HepG2 (cell line): ENCODE data around the gene VARS1. TPM values are rescaled to one million over a fixed set of nuclear protein-coding genes. Genes with fewer than 3 reads are reported as not detected.

Experiments used
- ATAC-seq: fragments of 200-7000 bp; cut with Tn5 transposase; 3 replicates; pipeline ENCODE4 v1.9.1; 2020; ENCODE audit warnings: mild to moderate bottlenecking, moderate library complexity
- BruUV-seq: library from RNA; stranded (reverse); fragments of 400-500 nt; replicated peaks from 2 replicates; lab custom pipeline; 2021; lab: Mats Ljungman, UMichigan
- CTCF ChIA-PET: fragments of 300-600 bp; formaldehyde crosslinking; extraction: SDS; loops from one replicate; lab custom pipeline; 2021; ENCODE audit warnings: low total read pairs, inconsistent platforms, low intra/inter-chr PET ratio; lab: Yijun Ruan, JAX
- POLR2A ChIA-PET: fragments of 350-600 bp; sonication (Branson Sonifier 250); formaldehyde crosslinking; loops from one replicate; lab custom pipeline; 2020; ENCODE audit warnings: antibody characterized with exemption, inconsistent platforms; lab: Yijun Ruan, JAX
- DNase-seq: peaks from one replicate; pipeline ENCODE4 v3.0.0-alpha.2; 2015; ENCODE audit warnings: low spot score
- FAIRE-seq: peaks from 3 replicates; lab custom pipeline; 2011; peaks lifted over from hg19 to GRCh38; lab: Jason Lieb, UNC
- H2AFZ ChIP-seq: one replicate; pipeline ENCODE4 v1.6.1; 2011; ENCODE audit warnings: low read length, inconsistent platforms
- H3K27ac ChIP-seq: fragments of 300-600 bp; 3 replicates; pipeline ENCODE4 v1.8.0; 2011; ENCODE audit warnings: mixed run types, mild to moderate bottlenecking, mixed read lengths, low read length, inconsistent platforms; ENCODE audit not compliant: insufficient read depth; ENCODE audit errors: extremely low read length
- H3K27me3 ChIP-seq, 2 experiments: fragments of 200-600 bp in 1 of 2; 2 replicates in 1 of 2; 3 replicates in 1 of 2; pipeline versions ENCODE4 v1.6.0 to v1.8.0; 2011; ENCODE audit warnings: low read length in 2 of 2, mild to moderate bottlenecking in 2 of 2, moderate library complexity in 2 of 2, inconsistent platforms in 1 of 2; ENCODE audit not compliant: insufficient read depth in 2 of 2, control insufficient read depth in 1 of 2
- H3K36me3 ChIP-seq, 2 experiments: fragments of 200-600 bp in 1 of 2; replicated peaks in 1 of 2; 2 replicates in 1 of 2; 3 replicates in 1 of 2; pipeline versions ENCODE4 v1.5.1 to v1.8.0; 2011; ENCODE audit warnings: low read length in 2 of 2, inconsistent platforms in 1 of 2; ENCODE audit not compliant: insufficient read depth in 2 of 2, control insufficient read depth in 1 of 2
- H3K4me1 ChIP-seq: 2 replicates; pipeline ENCODE4 v1.5.1; 2012; ENCODE audit warnings: low read length, inconsistent platforms; ENCODE audit not compliant: insufficient read depth
- H3K4me2 ChIP-seq: 2 replicates; pipeline ENCODE4 v1.6.0; 2011; ENCODE audit warnings: low read depth, low read length, inconsistent platforms
- H3K4me3 ChIP-seq, 3 experiments: fragments of 200-600 bp in 1 of 3; sonication (generic), shearing (Covaris generic) in 1 of 3; replicated peaks in 1 of 3; 2 replicates each; pipeline ENCODE4 v1.5.1; 2011 to 2016; ENCODE audit warnings: low read length in 3 of 3, inconsistent platforms in 2 of 3, low read depth in 2 of 3, mild to moderate bottlenecking in 2 of 3, control low read depth in 1 of 3, mixed read lengths in 1 of 3; ENCODE audit not compliant: insufficient read depth in 1 of 3
- H3K79me2 ChIP-seq: one replicate; pipeline ENCODE4 v1.6.1; 2011; ENCODE audit warnings: low read length, inconsistent platforms; ENCODE audit not compliant: insufficient read depth
- H3K9ac ChIP-seq: 2 replicates; pipeline ENCODE4 v1.6.0; 2011; ENCODE audit warnings: mild to moderate bottlenecking, low read depth, low read length, inconsistent platforms; ENCODE audit not compliant: insufficient read depth
- H3K9me3 ChIP-seq: 2 replicates; pipeline ENCODE4 v1.5.1; 2012; ENCODE audit warnings: mild to moderate bottlenecking, low read length
- H4K20me1 ChIP-seq: 2 replicates; pipeline ENCODE4 v1.6.0; 2011; ENCODE audit warnings: inconsistent platforms, mild to moderate bottlenecking, low read length, moderate library complexity; ENCODE audit not compliant: insufficient read depth
- DNMT3B ChIP-seq: conservative IDR thresholded peaks from 2 replicates; pipeline ENCODE4 v1.6.1; 2016; ENCODE audit warnings: missing biosample characterization, control low read depth
- FIP1L1 ChIP-seq: fragments of 200-400 bp; formaldehyde crosslinking; IDR thresholded peaks from 2 replicates; pipeline ENCODE4 v1.6.1; 2018; ENCODE audit warnings: low read depth, mild to moderate bottlenecking, low read length, moderate library complexity, borderline replicate concordance; ENCODE audit not compliant: insufficient read depth
- GABPB1 ChIP-seq: IDR thresholded peaks from 2 replicates; pipeline ENCODE4 v1.6.1; 2016; ENCODE audit warnings: mild to moderate bottlenecking, missing genetic modification reagents, moderate library complexity, missing compliant biosample characterization
- GZF1 ChIP-seq: sonication (generic); formaldehyde crosslinking; IDR thresholded peaks from 2 replicates; pipeline ENCODE4 v1.5.1; 2020; ENCODE audit warnings: mild to moderate bottlenecking, missing genetic modification reagents
- HDAC1 ChIP-seq: sonication (generic); formaldehyde crosslinking; IDR thresholded peaks from 2 replicates; pipeline ENCODE4 v1.5.1; 2020; ENCODE audit warnings: mild to moderate bottlenecking, missing genetic modification reagents
- KDM3A ChIP-seq: IDR thresholded peaks from 2 replicates; pipeline ENCODE4 v1.6.1; 2018; ENCODE audit warnings: low read depth, missing compliant biosample characterization
- NFYC ChIP-seq: IDR thresholded peaks from 2 replicates; pipeline ENCODE4 v1.6.1; 2016; ENCODE audit warnings: missing genetic modification reagents, missing compliant biosample characterization
- PAF1 ChIP-seq: IDR thresholded peaks from 2 replicates; pipeline ENCODE4 v1.6.1; 2016; ENCODE audit warnings: missing genetic modification reagents, missing compliant biosample characterization
- PITX1 ChIP-seq: sonication (generic); formaldehyde crosslinking; IDR thresholded peaks from 2 replicates; pipeline ENCODE4 v1.5.1; 2020; ENCODE audit warnings: mild to moderate bottlenecking, missing genetic modification reagents
- RAD21 ChIP-seq: fragments of 450-650 bp; formaldehyde crosslinking; IDR thresholded peaks from 2 replicates; pipeline ENCODE4 v1.5.0; 2020; ENCODE audit warnings: mild to moderate bottlenecking
- SIN3B ChIP-seq: fragments of 150-350 bp; IDR thresholded peaks from 2 replicates; pipeline ENCODE4 v1.6.1; 2014; ENCODE audit warnings: low read length
- ZNF230 ChIP-seq: sonication (generic); formaldehyde crosslinking; IDR thresholded peaks from 2 replicates; pipeline ENCODE4 v1.4.0; 2020; ENCODE audit warnings: mild to moderate bottlenecking, missing genetic modification reagents
- ZNF564 ChIP-seq: sonication (generic); formaldehyde crosslinking; IDR thresholded peaks from 2 replicates; pipeline ENCODE4 v1.8.1; 2023; ENCODE audit warnings: mild to moderate bottlenecking, missing genetic modification reagents
- ZNF572 ChIP-seq: sonication (generic); formaldehyde crosslinking; IDR thresholded peaks from 2 replicates; pipeline ENCODE4 v1.5.1; 2020; ENCODE audit warnings: mild to moderate bottlenecking, missing genetic modification reagents
- ZNF678 ChIP-seq: sonication (generic); formaldehyde crosslinking; IDR thresholded peaks from 2 replicates; pipeline ENCODE4 v1.4.0; 2020; ENCODE audit warnings: mild to moderate bottlenecking, missing genetic modification reagents
- ZNF749 ChIP-seq: sonication (generic); formaldehyde crosslinking; IDR thresholded peaks from 2 replicates; pipeline ENCODE4 v1.8.0; 2022; ENCODE audit warnings: mild to moderate bottlenecking, missing genetic modification reagents, moderate library complexity, borderline replicate concordance
- ZNF788 ChIP-seq: sonication (generic); formaldehyde crosslinking; IDR thresholded peaks from 2 replicates; pipeline ENCODE4 v1.5.0; 2020; ENCODE audit warnings: mild to moderate bottlenecking, missing genetic modification reagents, borderline replicate concordance
- WGBS: methylation state at CpG from one replicate; pipeline ENCODE4 v1.1.6; 2017; ENCODE audit warnings: low lambda C conversion rate; 5-methylcytosine and 5-hydroxymethylcytosine counted together
- in situ Hi-C: cut with HindIII; loops from 2 replicates; pipeline ENCODE4 v1.10.0; 2017; ENCODE audit warnings: low pct_unique_long_range_greater_than_20kb; ENCODE audit not compliant: extremely low pct_ligation_motif_present
- intact Hi-C: fragments of 100-400 bp; cut with micrococcal nuclease; formaldehyde crosslinking; loops from one replicate; pipeline ENCODE4 v1.10.0; 2022; ENCODE audit not compliant: unreplicated experiment
- polyA plus RNA-seq, 8 experiments: library from polyadenylated mRNA; depleted of rRNA in 3 of 8; stranded (reverse) in 7 of 8; unstranded in 1 of 8; fragments of >200 nt; fragmentation: Illumina TruSeq in 4 of 8; extraction: Trizol in 4 of 8; gene quantifications; 2 replicates each; pipeline versions ENCODE4 v1.2.1 to v1.2.3, GENCODE V29; 2011 to 2016; ENCODE audit warnings: low read depth in 4 of 8, missing spikeins in 1 of 8, mixed read lengths in 1 of 8; ENCODE audit not compliant: insufficient read depth in 1 of 8
- total RNA-seq, 5 experiments: library from RNA; depleted of rRNA; stranded (reverse); fragments of >200 nt; fragmentation: Illumina TruSeq; extraction: Trizol; gene quantifications; 2 replicates each; pipeline ENCODE4 v1.2.3, GENCODE V29; 2016; ENCODE audit warnings: low read depth in 1 of 5
- TF ChIP-seq, protein P1 (sequence below): sonication (generic); formaldehyde crosslinking; IDR thresholded peaks from 2 replicates; pipeline ENCODE4 v1.4.0; 2020; ENCODE audit warnings: missing genetic modification reagents, borderline replicate concordance
- TF ChIP-seq, protein P2 (sequence below): sonication (generic); formaldehyde crosslinking; IDR thresholded peaks from 2 replicates; pipeline ENCODE4 v1.5.1; 2020; ENCODE audit warnings: mild to moderate bottlenecking, missing genetic modification reagents, borderline replicate concordance

The VARS1 gene
- total and polyA plus RNA-seq, 2 of the 13 experiments (the other 11 are each of a cell fraction or from before 2014, with no cell fraction given): 14.7 to 56.1 TPM

DNA sequence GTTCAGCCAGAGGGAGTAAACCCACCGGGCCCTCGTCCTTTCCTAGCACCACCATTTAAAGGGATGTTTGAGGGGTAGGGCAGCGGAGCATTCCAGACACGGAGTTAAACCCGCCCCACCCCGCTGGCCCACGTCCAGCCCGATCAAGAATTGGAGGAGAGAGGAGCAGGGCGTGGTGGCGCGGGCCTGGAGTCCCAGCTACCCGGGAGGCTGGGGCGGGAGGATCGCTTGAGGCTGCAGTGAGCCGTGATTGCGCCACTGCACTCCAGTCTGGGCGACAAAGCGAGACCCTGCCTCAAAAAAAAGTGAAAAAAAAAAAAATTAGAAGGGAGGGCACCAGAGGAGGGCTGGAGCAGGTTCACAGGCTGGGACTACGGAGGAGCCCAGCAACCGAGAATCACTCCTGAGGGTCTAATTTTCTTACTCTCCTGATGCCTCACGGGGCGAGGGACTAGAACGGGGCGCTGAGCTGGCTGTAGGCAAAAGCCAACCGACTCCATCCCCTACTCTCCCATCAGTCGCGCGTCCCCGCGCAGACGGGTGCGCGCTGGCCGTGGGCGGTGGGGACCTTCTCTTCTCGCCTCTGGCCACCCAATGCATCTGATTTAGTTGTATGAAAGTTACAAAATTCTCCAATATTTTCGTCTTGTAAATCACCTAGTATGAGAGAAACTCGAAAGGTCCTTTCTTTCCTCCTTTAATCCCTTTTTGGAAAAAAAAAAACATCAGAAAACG is 25.9 kb upstream of the VARS1 start:
- TSS peak; percentile 84 for BruUV-seq
- Histone ChIP-seq H3K27me3 (no peaks in the 10 kb centered on the region), H3K4me3 (peak overlapping the region; percentile 67 to 91 (median 87)), H4K20me1 (no peaks in the 10 kb centered on the region), H3K79me2 (peaks cover 27% of the 10 kb centered on the region), H3K36me3 (no peaks in the 10 kb centered on the region), H3K4me1 (peaks cover 62% of the 10 kb centered on the region), H3K9ac (peak overlapping the region; percentile 72), H3K9me3 (no peaks in the 10 kb centered on the region), H2AFZ (peak overlapping the region; percentile 81), H3K27ac (peak overlapping the region; percentile 86), H3K4me2 (peak overlapping the region; percentile 76)
- FAIRE-seq: no peak
- in situ Hi-C loops: no loop called here
- WGBS: 16% methylated on average over 39 of the region's 39 CpGs
- intact Hi-C loops: loop anchor here (2.0 kb wide), 1 partner anchor 141 kb away; the partner anchor contains the start of gene LY6G5C
- ChIA-PET CTCF (no interaction called here), POLR2A (interaction anchor here (0.6 to 6.9 kb wide), 15 partner anchors 14 to 1207 kb away, joined by 3 to 66 read pairs (median 5); partner anchors contain the start of genes APOM, BAG6, CLIC1 and GPANK1)
- peak; percentile 13 for ATAC-seq
- no peak for DNase-seq
- peak; percentile 36; the same call in 1 of the 2 replicates for TF ChIP-seq PITX1 (CRISPR knock-in tag)
- no peak for TF ChIP-seq PAF1 (CRISPR knock-in tag)
- TF ChIP-seq ZNF788 (CRISPR knock-in tag): 0 out of 2 replicates have a peak, but pooled peaks have one; percentile 17
- TF ChIP-seq KDM3A: peak; percentile 56; the same call in 1 of the 2 replicates
- no peak for TF ChIP-seq SIN3B
- peak; percentile 62; the same call in 1 of the 2 replicates for TF ChIP-seq ZNF749 (CRISPR knock-in tag)
- TF ChIP-seq GZF1 (CRISPR knock-in tag): 0 out of 2 replicates have a peak, but pooled peaks have one; percentile 44
- TF ChIP-seq, protein P1, sequence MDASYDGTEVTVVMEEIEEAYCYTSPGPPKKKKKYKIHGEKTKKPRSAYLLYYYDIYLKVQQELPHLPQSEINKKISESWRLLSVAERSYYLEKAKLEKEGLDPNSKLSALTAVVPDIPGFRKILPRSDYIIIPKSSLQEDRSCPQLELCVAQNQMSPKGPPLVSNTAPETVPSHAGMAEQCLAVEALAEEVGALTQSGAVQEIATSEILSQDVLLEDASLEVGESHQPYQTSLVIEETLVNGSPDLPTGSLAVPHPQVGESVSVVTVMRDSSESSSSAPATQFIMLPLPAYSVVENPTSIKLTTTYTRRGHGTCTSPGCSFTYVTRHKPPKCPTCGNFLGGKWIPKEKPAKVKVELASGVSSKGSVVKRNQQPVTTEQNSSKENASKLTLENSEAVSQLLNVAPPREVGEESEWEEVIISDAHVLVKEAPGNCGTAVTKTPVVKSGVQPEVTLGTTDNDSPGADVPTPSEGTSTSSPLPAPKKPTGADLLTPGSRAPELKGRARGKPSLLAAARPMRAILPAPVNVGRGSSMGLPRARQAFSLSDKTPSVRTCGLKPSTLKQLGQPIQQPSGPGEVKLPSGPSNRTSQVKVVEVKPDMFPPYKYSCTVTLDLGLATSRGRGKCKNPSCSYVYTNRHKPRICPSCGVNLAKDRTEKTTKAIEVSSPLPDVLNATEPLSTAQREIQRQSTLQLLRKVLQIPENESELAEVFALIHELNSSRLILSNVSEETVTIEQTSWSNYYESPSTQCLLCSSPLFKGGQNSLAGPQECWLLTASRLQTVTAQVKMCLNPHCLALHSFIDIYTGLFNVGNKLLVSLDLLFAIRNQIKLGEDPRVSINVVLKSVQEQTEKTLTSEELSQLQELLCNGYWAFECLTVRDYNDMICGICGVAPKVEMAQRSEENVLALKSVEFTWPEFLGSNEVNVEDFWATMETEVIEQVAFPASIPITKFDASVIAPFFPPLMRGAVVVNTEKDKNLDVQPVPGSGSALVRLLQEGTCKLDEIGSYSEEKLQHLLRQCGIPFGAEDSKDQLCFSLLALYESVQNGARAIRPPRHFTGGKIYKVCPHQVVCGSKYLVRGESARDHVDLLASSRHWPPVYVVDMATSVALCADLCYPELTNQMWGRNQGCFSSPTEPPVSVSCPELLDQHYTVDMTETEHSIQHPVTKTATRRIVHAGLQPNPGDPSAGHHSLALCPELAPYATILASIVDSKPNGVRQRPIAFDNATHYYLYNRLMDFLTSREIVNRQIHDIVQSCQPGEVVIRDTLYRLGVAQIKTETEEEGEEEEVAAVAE: no peak
- TF ChIP-seq, protein P2, sequence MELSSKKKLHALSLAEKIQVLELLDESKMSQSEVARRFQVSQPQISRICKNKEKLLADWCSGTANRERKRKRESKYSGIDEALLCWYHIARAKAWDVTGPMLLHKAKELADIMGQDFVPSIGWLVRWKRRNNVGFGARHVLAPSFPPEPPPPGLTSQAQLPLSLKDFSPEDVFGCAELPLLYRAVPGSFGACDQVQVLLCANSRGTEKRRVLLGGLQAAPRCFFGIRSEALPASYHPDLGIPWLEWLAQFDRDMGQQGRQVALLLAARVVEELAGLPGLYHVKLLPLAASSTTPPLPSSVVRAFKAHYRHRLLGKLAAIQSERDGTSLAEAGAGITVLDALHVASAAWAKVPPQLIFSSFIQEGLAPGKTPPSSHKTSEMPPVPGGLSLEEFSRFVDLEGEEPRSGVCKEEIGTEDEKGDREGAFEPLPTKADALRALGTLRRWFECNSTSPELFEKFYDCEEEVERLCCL (CRISPR knock-in tag): no peak
- no peak for TF ChIP-seq ZNF564 (CRISPR knock-in tag)
- 0 out of 2 replicates have a peak, but pooled peaks have one; percentile 14 for TF ChIP-seq RAD21 (CRISPR knock-in tag)
- no peak for TF ChIP-seq ZNF230 (CRISPR knock-in tag)
- 0 out of 2 replicates have a peak, but pooled peaks have one; percentile 21 for TF ChIP-seq FIP1L1
- peak; percentile 39; the same call in 1 of the 2 replicates for TF ChIP-seq GABPB1 (CRISPR knock-in tag)
- TF ChIP-seq ZNF572: peak; percentile 63; the same call in 1 of the 2 replicates
- peak; percentile 46 for TF ChIP-seq HDAC1 (CRISPR knock-in tag)
- TF ChIP-seq DNMT3B (CRISPR knock-in tag): peak; percentile 67; the same call in 1 of the 2 replicates
- no peak for TF ChIP-seq ZNF678
- 0 out of 2 replicates have a peak, but pooled peaks have one; percentile 6 for TF ChIP-seq NFYC (CRISPR knock-in tag)
